ENCODE results near the gene SPEG.

SPEG gene

DNA sequence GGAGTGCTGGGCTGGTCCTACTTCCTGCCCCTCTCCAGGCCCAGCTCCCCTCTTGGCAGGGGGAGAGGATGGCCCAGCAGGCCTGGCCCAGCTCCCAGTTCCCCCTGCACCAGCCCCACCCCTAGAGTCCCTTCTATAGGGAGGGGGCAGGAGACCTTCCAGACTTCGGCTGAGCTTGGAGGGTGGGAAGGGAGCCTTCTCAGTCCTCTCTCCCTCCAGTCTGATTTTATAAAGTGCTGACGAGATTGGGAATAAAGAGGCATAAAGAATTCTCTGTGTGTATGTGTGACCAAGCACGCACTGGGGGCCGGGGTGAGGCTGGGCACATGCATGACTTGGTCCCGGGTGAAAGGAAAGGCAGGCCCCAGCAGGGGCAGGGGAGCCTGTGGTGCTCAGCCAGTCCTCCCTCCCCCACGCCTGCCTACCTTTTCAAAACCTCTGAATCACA lies 103.9 kb downstream of the SPEG start:
- no peak for FAIRE-seq

GRCh38 chr2:219538956-219539788 lies 104.5 kb downstream of the SPEG start:
- no peak for FAIRE-seq

GRCh38 chr2:219539926-219540678 lies 105.5 kb downstream of the SPEG start:
- no peak for FAIRE-seq

- FAIRE-seq, result no peak
Observed at GRCh38 chr2:219540784-219541504, 106.3 kb downstream of the SPEG start.

- no peak for FAIRE-seq
Observed at GRCh38 chr2:219541611-219542180, 107.1 kb downstream of the SPEG start.

DNA sequence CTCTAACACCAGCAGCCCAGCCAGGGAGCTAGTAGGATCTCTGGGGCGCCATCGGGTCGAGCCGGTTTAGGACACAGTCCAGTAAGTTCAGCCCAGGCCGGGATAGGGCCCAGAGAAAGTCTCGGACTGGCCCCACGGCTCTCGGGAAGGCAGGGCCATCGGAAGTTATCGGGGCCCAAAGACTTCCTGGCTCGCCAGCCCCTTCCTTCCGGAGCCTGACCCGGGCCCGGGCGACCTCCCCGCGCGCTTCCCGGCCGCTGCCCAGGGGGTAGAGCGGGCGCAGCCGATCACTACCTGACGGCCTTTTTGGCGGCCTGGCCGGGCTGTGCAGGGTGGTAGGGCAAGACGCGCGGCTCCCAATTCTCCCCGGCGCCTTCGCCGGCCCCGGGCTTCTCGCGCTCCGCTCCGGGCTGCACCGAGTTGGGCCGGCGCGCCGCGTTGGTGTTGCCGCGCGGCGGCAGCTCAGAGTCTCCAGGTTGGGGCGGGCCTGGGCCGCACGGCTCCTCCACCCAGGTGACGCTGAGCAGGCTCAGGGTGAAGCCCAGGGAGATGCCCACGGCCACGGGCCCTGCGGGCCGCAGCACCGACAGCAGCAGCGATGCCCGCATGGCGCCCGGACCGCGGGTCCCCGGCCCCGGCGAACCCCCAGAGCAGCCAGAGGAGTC lies 108.4 kb downstream of the SPEG start:
- FAIRE-seq, result no peak

DNA sequence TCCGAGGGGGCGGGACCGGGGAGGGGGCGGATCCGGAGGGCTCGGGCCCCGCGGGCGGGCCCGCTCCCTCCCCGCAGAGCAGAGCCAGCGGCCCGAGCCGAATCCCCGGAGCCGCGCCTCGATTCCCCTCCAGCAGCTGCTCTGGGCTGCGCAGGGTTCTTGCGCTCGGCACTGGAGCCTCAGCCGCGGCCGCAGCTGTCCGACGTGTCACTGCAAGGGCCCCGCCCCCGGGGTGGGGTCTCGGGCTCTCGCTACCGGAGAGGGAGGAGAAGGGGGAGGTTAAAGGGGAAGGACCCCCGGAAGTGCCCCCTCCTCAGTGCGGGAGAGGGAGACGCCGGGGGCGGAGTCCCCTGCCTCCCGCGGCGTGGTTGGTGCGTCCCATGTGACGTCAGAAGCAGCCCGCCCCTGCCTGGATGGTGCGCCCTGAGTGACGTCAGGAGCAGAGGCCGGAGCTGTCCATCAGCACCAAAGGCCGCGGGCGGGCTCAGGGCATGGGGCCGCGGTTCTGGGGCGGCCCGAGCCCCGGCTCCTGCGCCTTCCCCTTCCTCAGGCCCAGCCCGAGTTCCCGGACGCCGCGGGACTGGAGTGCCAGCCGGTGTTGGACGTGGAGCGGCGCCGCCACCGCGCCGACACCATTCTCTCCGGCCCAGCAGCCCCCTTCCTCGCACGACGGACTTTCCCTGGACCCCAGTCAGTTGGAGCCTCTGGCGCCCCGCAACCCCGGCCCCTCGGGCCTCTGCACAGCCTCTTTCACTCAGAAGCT lies 109.1 kb downstream of the SPEG start, which contains the start of the genes CHPF and TMEM198:
TSS of gene CHPF (minus strand) at position 214 of the 763 bp plus-strand sequence. CDS start 271 bp downstream, outside the sequence.
TSS of gene TMEM198 (plus strand) at position 433 of the 763 bp plus-strand sequence. CDS start 700 bp downstream, outside the sequence.
- FAIRE-seq, result peak; percentile 99

DNA sequence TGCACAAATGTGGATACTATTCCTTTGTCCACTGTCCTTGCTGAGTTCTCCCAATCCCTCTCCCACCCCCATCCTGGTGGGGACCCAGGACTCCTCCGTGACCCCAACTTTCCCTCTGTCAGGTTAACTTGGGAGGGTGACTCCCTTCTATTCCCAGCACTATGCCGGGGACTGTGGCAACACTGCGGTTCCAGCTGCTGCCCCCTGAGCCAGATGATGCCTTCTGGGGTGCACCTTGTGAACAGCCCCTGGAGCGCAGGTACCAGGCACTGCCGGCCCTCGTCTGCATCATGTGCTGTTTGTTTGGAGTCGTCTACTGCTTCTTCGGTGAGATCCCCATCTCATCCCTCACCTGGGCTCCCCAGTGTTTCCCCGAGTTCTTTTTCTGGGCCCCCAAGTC lies 109.9 kb downstream of the SPEG start:
- no peak for FAIRE-seq

GRCh38 chr2:219545295-219545942 lies 110.8 kb downstream of the SPEG start:
- FAIRE-seq, result no peak

DNA sequence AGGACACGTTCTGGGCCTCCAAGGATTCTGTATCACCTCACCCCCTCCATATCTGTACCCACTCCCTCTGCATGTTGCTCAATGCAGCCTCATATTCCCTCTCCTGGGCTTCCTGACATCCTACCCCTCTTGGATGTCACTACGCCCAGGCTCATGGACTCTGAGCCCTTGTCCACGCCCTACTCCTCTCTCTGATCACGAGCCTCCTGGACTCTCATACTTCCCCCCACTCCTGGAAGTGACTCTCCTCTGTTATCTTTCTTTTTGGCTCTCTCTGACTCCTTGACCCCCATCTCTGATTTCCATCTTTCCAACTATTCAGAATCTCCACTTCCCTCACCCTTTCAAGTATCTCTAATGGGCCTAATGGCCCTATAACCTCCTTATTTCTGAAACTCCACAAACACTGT lies 111.3 kb downstream of the SPEG start:
- no peak for FAIRE-seq

DNA sequence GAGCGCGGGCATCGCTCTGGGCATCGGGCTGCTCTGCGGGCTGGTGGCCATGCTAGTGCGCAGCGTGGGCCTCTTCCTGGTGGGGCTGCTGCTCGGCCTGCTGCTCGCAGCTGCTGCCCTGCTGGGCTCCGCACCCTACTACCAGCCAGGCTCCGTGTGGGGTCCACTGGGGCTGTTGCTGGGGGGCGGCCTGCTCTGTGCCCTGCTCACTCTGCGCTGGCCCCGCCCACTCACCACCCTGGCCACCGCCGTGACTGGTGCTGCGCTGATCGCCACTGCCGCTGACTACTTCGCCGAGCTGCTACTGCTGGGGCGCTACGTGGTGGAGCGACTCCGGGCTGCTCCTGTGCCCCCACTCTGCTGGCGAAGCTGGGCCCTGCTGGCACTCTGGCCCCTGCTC lies 113.0 kb downstream of the SPEG start:
- FAIRE-seq, result no peak
